HG03097 (cell line): Measurements from ENCODE around the gene RGS9.
"Not testable (repeated sequence)": the region's sequence is repeated elsewhere in the genome, so short reads cannot be mapped to it uniquely, and the experiment has no call there.

Experiments used
- ATAC-seq: cut with Tn5 transposase; IDR thresholded peaks from one replicate; pipeline ENCODE4 v1.9.1; 2021; ENCODE audit not compliant: unreplicated experiment, low FRiP score

The RGS9 gene

DNA sequence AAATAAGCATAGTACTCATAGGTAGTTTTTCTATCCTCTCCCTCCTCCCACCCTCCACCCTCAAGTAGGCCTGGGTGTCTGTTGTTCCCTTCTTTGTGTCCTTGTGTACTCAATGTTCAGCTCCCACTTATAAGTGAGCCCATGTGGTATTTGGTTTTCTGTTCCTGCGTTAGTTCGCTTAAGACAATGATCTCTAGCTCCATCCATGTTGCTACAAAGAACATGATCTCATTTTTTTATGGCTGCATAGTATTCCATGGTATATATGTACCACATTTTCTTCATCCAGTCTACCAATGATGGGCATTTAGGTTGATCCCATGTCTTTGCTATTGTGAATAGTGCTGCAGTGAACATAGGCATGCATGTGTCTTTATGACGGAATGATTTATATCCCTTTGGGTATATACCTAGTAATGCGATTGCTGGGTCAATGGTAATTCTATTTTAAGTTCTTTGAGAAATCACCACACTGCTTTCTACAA lies 43.6 kb downstream of the RGS9 start:
- ATAC-seq, result not testable (repeated sequence)

DNA sequence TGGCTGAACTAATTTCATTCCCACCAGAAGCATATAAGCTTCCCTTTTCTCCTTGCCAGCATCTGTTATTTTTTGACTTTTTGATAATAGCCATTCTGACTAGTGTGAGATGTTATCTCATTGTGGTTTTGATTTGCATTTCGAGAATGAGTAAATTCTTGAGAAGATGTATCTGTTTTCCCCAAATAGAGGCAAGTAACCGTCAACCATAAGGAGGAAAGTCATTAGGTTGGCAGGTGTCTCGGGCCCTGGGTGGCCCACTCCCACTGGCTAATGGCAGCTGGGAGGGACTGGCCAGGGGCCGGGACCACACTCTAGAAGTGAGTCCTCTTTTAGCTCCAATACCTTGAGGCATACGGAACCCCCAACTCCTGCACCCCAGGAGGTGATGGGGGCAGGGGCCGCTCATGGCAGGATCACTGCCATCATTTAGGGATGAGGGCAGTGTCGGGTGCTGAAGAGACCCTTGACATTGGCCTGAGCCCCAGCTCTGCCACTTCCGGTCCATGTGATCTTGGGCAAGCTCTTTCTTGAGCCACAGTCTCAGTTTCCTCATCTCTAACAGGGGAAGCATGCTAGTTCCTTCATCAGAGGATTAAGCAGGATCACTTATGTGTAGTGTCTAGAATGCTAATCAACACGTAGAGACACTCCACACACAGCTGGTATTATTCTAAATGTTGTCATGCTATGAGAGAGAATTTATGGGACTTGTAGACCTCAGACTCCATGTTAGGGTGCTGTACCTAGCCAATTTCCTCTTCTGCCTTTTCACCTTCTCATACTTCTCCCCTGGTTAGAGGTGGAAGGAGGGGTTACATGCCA lies 44.3 kb downstream of the RGS9 start:
- peak; percentile 74 for ATAC-seq

DNA sequence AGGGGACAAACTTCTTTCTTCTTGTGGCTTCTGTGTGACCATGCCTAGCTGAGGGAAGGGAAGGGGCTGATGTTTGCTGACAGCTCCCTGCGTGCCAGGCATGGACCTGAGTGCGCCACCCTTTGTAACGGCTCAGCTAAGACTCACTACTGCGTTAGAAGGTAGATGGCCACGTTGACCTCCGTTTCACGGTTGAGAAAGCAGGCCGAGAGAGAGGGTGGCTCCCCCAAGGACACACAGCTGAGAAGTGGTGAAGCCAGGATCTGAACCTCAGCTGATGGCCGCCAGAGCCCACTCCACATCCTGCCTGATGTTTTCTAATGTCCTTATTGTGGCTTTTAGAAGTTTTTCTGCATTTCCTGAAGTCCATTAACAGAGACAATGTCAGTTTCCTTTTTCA lies 45.1 kb downstream of the RGS9 start:
- no peak for ATAC-seq

DNA sequence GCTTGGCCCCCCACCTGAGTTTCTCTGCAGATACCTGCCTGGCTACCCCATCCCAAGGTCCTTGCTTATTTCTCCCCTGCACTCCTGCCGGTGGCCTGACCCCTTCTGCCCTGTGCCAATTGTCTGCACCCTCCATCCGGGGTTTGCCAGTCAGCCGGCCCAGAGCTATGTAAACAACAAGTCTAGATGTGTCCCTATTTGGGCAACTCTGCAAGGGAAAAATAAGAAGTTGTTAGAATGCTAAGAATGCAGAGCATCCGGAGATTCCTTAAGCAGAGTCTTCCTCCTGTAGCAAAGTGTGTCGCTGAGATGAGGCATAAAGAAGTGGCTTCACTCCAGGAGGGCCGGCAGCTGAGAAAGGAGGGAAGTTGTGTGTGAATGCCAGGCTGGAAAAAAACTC lies 46.6 kb downstream of the RGS9 start:
- ATAC-seq, result no peak

DNA sequence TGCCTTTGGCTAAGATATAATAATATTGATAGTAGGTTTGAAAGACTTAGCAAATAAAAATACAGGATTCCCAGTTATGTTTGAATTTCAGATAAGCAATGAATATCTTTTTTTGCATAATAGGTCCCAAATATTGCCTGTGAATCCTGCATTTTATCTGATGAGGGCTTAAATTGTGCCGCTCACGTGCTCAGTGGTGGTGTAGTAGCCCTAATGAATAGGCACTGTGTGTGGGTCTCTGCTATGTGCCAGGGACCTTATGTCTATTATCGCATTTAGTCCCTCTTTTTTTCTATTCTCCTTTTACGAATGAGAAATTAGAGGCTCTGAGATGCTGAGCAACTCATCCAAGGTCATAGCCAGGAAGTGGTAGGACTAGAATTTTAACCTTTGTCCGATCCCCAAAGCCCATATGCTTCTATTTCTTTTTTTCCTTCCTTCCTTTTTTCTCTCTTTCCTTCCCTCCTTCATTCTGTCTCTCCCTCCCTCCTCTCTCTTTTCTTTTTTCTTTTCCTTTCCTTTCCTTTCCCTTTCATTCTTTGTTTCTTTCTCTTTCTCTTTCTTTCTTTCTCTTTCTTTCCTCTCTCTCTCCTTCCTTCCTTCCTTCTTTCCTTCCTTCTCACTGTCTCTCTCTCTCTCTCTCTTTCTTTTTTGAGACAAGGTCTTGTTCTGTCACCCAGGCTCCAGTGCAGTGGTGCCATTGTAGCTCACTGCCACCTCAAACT lies 47.2 kb downstream of the RGS9 start:
- ATAC-seq, result no peak

DNA sequence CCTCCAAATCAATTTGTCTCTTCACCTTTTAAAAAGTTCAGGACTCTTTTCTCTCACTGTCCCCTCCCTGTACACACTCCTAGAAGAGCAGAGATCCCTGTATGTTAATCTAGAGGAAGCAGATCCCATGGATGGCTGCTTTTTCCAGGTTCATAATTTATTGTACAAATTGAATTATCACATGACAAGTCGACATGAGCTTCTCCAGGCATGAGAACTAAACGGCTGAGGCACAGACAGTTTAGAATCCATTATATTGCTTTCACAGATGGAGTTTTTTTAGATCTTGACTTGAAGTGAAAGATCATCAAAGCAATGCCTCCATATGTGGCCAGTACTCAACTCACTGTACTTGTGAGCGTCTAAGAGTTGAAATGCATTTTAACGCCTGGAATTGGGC lies 47.9 kb downstream of the RGS9 start:
- no peak for ATAC-seq

DNA sequence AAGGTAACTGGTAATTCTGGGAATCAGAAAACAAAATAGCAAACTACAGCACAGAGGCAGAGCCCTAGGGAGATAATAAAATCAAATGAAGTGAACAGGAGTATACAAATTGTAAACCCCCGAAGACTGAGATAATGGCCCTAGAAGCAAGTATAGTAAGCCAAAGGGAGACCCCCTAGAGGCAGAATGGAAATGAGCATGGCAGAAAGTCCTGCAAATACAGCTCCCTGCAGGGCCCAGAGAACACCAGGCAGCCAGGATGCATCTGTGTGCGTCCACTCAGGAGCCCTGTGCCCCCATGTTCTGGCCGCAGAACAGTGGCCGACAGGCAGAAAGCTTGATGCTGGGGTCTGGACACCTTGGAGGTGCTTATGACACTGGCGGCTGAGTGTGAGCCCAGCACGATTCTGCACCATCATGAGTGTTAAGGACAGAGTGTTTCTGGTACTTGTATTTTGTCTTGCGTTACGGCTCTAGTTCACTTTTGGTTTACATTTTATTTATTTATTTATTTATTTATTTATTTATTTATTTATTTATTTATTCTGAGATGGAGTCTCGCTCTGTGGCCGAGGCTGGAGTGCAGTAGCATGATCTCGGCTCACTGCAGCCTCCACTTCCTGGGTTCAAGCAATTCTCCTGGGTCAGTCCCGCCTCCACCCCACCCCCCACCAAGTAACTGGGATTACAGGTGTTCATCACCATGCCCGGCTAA lies 48.7 kb downstream of the RGS9 start:
- ATAC-seq, result no peak

DNA sequence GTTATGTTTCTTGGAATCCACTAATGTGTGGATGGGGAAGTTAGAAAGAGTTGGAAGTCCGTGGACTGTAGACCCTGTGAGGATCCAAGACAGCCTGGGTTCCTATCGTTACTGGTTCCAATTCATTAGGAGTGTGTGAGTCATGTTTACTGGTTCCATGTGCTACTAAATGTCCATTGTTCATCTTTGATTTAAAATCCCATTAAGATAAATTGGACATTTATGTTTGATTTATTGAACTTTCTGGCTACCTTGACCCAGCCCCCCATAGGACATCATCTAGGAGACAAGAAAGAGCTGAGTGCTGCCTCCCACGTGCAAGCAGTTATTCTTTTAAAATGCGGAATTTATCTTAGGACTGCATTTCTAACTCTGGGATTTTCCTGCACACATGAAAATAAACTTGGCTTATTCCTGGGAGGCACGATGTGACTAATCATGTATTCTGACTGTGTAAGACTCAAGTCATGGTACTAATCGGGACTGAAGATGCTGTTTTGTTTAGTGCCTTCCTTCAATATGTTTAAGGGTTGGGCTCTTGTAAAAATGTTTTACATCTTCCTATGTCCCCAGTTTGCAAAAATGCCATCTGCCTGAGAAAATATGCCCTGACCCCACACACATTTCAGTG lies 53.4 kb downstream of the RGS9 start:
- ATAC-seq, result no peak

DNA sequence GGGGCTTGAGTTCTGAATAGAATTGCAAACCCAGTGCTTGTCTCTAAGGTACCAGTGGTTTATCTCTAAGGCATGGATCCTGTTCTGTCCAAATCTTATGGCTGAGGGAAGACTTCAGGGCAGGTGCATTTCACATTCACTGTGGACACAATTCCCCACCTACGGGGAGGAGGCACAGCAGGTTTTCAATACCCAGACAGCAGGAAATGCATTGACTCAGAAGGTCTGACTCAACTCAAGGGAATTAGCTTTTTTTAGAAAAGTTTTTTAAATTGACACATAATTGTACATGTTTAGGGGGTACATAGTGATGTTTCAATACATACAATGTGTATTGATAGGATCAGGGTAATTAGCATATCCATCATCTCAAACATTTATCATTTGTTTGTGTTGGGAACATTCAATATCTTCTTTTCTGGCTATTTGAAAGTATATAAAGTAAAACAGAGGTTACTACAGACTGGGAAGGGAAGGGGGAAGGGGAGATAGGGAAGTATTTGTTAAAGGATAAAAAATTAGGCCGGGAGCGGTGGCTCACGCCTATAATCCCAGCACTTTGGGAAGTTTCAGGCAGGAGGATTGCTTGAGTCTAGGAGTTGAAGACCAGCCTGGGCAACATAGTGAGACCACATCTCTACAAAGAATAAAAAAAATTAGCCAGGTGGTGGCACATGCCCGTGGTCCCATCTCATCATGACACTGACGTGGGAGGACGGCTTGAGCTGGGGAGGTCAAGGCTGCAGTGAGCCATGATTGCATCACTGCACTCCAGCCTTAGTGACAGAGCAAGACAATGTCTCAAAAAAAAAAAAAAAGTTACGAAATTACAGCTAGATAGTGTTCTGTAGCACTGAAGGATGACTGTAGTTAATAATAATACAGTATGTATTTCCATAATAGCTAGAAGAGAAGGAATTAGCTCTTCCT lies 54.9 kb downstream of the RGS9 start:
- ATAC-seq, result no peak

DNA sequence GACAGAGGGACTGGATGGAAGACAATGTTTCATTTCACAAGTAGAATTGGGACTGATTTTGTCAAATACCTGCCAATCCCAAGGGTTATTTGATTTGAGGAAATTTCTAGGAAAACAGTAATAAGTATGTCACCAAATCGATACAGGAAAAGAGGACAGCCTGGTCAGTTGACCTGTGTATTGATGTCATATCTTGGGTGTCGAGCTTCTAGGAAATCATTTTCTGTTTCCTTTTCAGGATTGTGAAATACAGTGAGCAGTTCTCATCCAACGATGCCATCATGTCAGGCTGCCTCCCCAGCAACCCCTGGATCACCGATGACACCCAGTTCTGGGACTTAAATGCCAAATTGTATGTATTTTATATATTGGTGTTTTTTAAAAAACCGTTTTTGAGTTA lies 56.1 kb downstream of the RGS9 start:
- ATAC-seq, result no peak

DNA sequence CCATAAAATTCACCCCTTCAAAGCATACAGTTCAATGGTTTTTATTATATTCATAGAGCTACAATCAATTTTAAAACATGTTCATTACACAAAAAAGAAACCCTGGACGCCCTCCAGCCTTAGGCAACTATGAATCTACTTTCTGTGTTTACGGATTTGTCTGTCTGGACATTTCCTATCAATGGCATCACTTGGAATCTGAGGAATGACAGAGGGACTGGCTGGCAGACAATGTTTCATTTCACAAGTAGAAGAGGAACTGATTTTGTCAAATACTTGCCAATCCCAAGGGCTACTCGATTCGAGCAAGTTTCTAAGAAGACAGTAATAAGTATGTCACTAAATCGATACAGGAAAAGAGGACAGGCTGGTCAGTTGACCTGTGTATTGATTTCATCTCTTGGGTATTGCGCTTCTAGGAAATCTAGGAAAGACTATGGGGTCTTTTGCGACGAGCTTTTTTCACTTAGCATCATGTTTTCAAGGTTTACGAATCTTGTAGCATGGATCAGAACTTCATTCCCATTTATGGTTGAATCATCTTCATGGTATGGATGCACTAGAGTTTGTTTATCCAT lies 56.6 kb downstream of the RGS9 start:
- ATAC-seq, result no peak

DNA sequence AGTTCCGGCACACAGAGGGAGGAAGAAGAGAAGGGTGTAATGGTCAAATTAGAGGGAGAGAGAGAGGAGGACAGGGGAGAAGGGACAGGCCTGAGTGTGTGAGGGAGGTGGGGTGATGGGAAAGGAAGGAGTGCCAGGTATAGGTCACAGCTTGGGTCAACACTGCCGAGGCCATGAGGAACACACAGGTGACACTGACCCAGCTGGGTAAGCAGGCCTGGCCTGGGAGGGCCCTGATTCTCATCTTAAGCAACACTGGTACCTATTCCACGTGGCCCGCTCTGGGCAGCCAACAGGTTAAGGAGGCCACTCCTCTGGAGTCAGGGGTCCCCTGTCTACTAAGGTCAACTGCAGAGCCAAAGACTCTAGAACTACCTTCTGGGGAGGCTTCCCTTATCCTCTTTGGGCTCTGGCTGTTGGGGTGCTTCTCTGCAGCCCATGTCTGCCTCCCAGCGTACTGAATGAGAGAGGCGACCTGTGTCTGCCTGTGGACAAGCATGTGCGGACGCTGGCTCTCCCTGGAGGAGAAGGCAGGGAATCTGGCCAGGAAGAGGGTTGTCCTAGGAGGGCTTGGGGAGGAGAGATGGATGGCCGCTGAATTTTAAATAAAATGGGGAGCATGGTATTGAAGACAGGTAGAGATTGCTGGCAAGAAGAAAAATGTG lies 57.6 kb downstream of the RGS9 start:
- no peak for ATAC-seq

DNA sequence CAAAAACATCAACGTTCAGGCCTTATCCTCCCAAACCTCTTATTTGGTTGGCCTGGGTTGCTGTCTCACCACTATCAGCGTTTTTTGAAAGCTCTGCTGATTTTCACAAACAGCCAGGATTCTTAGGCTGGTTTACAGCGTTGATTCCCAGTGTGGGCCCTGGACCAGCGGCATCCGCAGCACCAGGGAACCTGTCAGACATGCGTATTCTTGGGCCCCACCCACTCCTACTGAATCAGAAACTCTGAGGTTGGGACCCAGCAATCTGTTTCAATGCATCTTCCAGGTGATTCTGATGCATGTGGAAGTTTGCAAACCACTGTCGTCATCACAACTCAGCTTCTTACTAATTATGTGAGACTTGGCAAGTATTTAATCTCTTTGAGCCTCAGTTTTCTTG lies 58.5 kb downstream of the RGS9 start:
- ATAC-seq, result no peak

DNA sequence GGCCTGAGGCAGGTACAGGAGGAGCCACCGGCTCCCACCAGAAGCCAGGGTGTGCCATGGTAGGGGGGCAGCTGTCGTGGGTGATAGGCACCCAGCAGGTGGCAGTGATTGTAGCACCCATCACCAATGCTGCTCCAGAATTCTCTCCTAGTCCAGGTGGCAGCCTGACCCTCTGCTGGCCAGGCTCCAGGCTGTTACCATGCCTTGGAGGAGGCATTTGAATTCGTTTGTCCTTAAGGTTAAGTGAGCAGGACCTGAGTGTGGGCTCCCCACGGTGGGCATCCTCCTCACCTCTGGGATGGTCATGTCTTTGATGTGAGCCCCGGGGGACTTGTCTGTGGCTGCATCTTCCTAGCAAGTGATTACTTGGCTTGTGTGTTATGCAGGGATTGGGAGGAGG lies 59.4 kb downstream of the RGS9 start:
- ATAC-seq, result no peak

DNA sequence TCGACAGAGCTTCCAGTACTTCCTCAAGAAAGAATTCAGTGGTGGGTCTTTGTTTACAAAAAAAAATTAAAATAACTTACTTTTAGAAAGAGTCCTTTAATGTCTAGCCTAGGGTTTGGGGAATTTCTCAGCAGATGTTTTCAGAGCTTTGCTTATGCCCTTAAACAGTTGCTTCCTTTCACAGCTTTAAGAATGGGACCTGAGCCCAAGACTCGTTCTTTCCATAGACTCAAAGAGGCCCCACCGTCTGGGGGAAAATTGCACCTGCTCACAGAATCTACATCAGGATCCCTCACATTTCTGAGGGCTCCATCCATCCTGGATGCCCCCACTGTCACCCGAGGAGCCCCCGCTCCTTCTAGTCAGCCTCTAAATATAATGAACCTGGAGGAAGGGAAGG lies 60.0 kb downstream of the RGS9 start:
- ATAC-seq, result no peak

DNA sequence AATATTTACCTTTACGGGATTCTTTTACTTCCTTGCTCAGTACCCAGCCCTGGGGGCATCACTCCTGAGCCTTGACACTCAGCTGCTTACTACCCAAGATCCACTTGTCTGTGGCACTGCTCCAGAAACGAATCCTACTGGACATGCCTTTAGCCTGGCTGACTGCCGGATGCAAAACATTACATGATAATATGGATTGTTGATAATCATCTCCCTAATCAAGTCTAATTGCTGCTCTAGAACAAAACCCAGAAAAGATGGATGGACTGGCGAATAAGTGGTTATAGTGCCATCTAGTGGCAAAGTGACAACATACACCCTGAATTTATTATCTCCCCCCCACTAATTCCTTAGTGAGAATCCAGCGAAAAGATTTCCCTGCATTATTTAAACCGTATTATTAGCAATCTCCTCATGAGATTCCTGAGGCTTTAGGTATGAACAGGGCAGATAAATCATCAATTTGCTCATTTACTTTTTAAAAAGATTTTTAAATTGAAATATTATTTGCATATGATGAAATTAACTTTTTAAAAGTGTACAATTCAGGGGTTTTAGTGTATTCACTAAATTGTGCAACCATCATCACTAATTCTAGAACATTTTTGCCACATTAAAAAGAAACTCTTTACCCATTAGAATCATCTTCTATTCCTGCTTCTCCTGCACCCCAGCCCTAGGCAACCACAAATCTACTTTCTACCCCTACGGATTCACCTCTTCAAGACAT lies 61.6 kb downstream of the RGS9 start:
- no peak for ATAC-seq

DNA sequence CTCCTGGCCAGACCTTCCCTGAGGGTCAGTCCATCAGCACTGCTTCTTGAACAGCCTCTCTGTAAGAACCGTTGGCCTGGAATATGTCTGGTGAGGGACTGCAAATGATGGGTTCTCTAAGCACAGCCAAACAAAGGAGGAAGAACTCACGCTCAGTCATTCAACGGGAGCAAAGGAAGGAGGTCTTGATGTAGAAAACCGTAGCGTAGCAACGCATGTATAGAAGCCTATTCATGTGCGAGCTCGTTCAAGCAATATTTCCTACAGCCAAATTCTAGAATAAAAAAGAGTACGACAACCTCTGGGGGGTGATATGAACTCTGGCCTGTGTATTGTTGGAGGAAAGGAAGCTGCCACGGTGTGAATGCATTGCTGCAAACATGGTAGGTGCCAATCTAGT lies 64.2 kb downstream of the RGS9 start:
- ATAC-seq, result no peak

DNA sequence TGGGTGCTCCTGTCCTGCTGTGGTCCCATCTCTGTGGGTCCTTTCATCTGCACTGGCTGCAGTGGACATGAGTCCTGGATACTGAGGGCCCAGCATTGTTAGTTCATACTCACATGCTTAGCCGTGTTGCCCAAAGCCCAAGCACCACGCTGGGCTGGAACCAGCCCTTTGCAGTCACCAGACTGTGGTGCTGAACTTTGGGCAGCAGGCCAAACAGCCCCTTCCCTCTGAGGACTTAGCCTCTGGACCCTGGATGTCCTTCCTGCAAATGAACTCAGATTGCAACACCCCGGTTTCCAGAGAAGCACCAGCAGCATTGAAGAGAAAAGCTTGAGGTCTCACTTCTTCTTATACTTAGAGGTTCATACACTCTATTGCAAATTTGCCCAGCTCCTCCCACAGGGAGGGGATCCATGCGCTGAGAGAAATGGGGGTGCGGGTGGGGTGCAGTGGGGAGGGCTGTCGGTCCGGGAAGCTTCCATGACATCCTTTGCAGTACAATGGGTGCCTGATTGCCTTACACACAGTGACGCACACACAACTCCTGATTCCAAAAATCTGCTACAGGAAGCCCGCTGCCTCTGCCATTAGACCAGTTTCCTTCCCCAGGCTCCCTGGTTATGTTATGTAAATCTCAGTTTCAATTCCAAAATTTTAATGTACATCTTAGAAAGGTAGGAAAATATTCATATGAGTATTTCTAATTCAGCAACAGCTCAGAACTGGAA lies 65.8 kb downstream of the RGS9 start:
- ATAC-seq, result no peak
